ENCODE results near the gene SWT1.

The SWT1 gene

GRCh38 chr1:185324118-185324517 lies 167.2 kb downstream of the SWT1 start:
- DNase-seq (ENCODE audit: low read depth), result no peak
- no peak for TF ChIP-seq CTCF (IDR thresholded peaks at IDR 0.05; ENCODE audit: low read depth, low read length, missing control alignments)
- no peak overlapping the region for H3K4me3 ChIP-seq (ENCODE audit: low read depth, low read length)

GRCh38 chr1:185325413-185325812 lies 168.4 kb downstream of the SWT1 start:
- no peak for TF ChIP-seq CTCF (IDR thresholded peaks at IDR 0.05; ENCODE audit: low read depth, low read length, missing control alignments)
- H3K4me3 ChIP-seq (ENCODE audit: low read depth, low read length), result no peak overlapping the region
- no peak for DNase-seq (ENCODE audit: low read depth)

- no peak overlapping the region for H3K4me3 ChIP-seq (ENCODE audit: low read depth, low read length)
- no peak for DNase-seq (ENCODE audit: low read depth)
- TF ChIP-seq CTCF (IDR thresholded peaks at IDR 0.05; ENCODE audit: low read depth, low read length, missing control alignments), result no peak
These were observed 171.3 kb downstream of the SWT1 start for GRCh38 chr1:185328255-185328654.

- no peak for TF ChIP-seq CTCF (IDR thresholded peaks at IDR 0.05; ENCODE audit: low read depth, low read length, missing control alignments)
- H3K4me3 ChIP-seq (ENCODE audit: low read depth, low read length), result no peak overlapping the region
- no peak for DNase-seq (ENCODE audit: low read depth)
These were observed 177.2 kb downstream of the SWT1 start for GRCh38 chr1:185334182-185334581.

GRCh38 chr1:185337246-185337645 lies 180.3 kb downstream of the SWT1 start:
- no peak for DNase-seq (ENCODE audit: low read depth)
- TF ChIP-seq CTCF (IDR thresholded peaks at IDR 0.05; ENCODE audit: low read depth, low read length, missing control alignments), result no peak
- no peak overlapping the region for H3K4me3 ChIP-seq (ENCODE audit: low read depth, low read length)

GRCh38 chr1:185338719-185339622 lies 182.0 kb downstream of the SWT1 start:
- TF ChIP-seq CTCF (IDR thresholded peaks at IDR 0.05; ENCODE audit: low read depth, low read length, missing control alignments), result no peak
- no peak overlapping the region for H3K4me3 ChIP-seq (ENCODE audit: low read depth, low read length)
- peak; percentile 71 for DNase-seq (ENCODE audit: low read depth)
